GM12864 (cell line): Measurements from ENCODE around the gene BAK1.

Experiments
- DNase-seq: peaks from one replicate; pipeline ENCODE4 v3.0.0-alpha.2; 2011; ENCODE audit warnings: low read depth
- H3K4me3 ChIP-seq: 2 replicates; pipeline ENCODE4 v1.5.1; 2011; ENCODE audit warnings: mild to moderate bottlenecking, low read depth, low read length, control low read depth
- TF ChIP-seq, protein P1 (sequence below): IDR thresholded peaks from 2 replicates; pipeline ENCODE4 v1.5.1; 2011; ENCODE audit warnings: low read depth, mild to moderate bottlenecking, moderate library complexity, low read length, control low read depth, inconsistent platforms; ENCODE audit errors: missing control alignments

BAK1 gene

DNA sequence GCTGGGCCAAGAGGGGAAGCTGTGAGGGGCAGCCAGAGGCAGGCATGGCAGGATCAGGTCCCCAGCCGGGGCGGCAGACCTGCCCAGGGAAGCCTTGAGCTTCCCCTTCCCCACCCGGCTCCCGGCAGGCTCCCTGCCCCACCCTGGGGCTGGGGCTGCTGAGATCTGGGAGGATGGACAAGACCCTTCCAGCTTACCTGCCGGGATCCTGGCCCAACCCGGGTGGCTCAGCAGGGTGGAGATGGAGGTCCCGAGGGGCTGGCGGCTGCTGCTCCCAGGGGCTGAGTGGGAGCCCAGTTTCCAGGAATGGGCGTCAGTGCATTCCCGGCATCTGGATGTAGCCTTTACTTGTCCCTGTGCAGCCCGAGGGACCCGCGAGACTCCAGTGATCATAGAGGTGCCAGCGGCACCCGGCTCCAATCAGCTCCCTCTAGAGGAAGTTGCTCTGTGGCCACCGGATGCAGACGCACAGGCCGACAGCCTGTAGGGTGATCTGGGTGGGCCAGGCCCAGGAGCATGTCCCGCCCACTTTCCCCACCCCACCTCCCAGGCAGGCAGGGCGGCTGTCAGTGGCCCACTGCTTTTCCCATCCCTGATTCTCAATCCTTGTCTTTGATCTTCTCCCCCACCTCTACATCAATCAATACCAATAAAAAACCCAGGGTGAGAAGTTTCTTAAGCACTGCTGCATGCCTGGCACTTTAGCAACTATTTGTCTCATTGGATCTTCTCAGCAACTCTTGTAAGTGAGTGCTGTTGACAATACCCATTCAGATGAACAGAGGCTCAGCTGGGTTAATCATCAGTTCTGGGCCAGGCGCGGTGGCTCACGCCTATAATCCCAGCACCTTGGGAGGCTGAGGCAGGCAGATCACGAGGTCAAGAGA is at the start of gene BAK1:
TSS of gene BAK1 (minus strand) at position 449 of the 887 bp plus-strand sequence. CDS start 2,672 bp downstream, outside the sequence.
- peak within 1 kb of the TSS; percentile 93 for H3K4me3 ChIP-seq
- DNase-seq: peak; percentile 74
- TF ChIP-seq, protein P1, sequence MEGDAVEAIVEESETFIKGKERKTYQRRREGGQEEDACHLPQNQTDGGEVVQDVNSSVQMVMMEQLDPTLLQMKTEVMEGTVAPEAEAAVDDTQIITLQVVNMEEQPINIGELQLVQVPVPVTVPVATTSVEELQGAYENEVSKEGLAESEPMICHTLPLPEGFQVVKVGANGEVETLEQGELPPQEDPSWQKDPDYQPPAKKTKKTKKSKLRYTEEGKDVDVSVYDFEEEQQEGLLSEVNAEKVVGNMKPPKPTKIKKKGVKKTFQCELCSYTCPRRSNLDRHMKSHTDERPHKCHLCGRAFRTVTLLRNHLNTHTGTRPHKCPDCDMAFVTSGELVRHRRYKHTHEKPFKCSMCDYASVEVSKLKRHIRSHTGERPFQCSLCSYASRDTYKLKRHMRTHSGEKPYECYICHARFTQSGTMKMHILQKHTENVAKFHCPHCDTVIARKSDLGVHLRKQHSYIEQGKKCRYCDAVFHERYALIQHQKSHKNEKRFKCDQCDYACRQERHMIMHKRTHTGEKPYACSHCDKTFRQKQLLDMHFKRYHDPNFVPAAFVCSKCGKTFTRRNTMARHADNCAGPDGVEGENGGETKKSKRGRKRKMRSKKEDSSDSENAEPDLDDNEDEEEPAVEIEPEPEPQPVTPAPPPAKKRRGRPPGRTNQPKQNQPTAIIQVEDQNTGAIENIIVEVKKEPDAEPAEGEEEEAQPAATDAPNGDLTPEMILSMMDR: peak; percentile 50

DNA sequence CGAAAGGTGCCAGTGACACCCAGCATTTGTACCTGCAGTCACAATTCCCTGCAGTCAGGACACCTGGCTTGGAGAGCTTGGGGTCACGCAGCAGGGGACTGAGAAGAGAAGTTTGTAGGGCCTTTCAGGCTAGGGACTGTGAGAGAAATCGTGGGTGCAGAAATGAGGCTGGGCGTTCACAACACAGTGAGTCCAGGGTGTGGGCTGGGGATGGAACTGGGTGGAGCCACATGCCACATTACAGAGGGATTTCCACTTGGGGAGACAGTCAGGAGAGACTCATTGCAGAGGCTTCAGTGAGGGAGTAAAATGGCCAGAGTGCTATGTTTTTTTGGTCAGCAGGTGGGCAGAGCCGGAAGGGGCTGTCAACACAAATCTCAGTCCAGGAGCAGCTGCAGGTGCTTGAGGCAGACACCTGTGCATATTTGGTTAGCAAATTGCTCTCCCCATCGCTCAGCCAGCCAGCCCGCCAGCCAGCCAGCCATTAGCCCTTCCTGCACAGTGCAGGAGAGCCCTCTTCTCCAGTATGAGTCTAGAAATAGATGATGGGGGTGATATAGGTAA is 48.4 kb upstream of the BAK1 start:
- DNase-seq: no peak
- H3K4me3 ChIP-seq: no peak overlapping the region
- TF ChIP-seq, protein P1: no peak

DNA sequence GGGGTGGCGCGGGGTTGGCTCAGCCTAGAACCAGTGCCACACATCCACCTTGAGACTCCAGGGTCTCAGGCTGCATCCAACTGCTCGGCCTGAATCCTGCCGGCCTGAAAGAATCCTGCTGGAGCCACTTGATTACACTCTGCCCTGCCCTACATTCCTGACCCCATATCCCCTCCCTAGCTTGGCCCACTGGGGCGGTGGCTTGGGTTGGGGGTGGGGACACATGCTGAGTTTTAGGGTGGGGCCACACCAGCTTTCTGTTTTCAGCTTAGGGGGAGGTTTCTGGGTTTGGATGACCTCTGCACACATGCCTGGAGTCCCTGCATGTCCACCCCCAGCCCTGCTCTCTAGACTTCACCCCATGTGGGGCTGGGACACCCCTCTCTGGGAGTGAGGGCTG is 47.8 kb upstream of the BAK1 start:
- no peak overlapping the region for H3K4me3 ChIP-seq
- DNase-seq: no peak
- TF ChIP-seq, protein P1: no peak

DNA sequence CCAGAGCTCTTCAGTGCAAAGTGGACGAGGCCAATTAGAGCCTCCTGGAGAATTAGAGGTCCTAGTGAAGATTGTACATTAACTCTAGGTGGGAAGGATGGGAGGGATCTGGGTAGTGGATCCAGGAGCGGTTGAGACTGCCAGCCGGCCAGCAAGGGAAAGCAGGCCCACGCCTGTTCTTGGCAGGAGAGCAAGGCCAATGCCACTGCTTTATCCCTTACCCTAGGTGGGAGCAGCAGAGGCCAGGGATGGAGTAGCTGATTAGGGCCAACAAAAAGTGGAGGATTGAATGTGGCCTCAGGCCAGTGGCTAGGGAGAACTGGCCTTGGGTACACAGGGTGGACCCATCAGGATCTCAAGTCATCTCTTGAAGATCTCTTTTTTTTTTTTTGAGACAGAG is 44.8 kb upstream of the BAK1 start:
- no peak overlapping the region for H3K4me3 ChIP-seq
- TF ChIP-seq, protein P1: no peak
- DNase-seq: no peak

DNA sequence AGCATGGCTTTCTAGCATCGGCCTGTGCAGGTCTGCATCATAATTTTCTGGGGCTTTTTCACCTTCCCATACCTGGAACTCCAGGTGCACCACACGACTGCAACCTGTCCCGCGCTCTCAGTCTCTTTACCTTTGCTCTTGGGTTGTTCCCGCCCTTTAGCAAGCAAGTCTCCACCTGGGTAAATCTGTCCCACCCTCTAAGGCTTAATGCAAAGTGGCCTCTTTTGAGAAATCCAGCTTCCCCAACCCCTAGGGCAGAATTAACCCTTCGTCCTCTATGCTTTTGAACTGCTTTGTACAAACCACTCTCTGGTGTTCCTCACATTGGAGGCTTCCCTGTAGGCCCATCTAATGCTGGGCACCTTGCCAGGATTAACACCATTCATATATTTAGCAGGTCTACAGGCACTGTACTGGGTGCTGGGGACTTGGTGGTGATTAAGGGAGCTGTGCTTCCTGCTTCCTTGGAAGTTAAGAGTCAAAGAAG is 43.9 kb upstream of the BAK1 start:
- DNase-seq: no peak
- no peak overlapping the region for H3K4me3 ChIP-seq
- TF ChIP-seq, protein P1: no peak

DNA sequence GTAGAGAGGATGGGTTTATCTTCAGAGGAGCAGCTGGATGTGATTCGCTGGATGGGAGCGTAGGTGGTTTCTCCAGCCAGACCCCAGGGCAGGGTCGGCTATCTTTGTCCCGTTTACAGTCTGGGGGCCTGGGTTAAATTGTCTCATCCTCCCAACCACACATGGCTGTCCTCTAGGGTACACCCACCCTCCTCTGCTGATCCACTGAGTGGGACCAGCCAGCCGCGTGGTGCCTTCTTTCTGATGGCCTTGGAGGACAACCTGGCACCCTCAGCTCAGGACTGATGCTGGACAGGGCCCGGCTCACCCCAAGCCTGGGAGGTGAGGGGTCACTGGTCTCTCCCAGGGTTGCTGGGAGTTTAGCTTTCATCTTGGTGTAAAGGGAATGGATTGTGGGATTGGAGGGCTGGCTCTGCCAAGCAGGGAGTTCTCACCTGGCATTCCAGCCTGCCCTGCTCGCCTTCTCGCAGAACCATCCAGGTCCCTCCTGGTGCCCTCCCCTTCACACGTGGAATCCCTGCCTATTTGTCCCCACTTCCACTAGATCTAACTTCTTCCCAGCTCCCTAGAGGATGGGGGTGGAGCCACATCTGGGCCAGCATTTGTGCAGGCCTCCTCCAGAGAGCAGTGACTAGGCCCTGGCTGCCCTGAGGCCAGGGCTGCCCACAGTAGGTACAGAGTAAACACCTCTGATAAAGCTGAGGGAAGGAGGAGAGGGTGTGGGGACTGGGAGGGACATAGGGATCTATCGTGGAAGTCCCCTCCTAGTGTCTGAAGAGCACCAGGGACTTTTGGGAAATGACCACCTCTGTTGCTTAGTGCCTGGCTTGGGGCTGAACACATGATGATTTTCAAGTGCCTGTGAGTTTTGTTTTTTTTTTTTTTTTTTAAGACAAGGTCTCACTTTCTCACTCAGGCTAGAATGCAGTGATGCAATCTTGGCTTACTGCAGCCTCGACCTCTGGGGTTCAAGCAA is 42.7 kb upstream of the BAK1 start:
- DNase-seq: no peak
- TF ChIP-seq, protein P1: no peak
- peak overlapping the region; percentile 91 for H3K4me3 ChIP-seq
